ENCODE results near the gene UBE2L6.

Gene UBE2L6

DNA sequence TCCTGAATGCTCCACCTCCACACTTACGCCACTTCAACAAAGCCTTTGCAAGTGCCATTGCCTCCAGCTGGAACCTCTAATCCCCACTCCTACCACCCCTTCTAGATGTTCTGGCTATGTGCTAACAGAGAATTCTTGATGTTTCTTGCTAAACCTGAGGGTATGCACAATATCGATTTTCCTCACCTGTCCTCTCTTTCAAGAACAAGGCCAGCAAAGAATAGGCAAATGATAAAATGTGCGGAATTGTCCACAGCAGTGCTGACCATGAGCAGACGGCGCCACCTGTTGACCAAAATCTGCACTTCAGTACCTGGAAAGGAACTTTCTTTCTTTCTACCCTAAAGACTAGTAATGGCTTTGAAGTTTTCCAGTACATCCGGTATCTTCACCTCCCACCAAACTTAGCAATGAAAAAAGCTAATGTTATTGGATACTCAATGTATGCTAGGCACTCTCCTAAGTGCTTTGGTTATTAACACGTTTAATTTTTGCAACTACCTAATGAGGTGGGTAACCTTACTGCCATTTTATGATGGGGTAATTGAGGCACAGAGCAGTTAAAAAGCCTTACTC is 40.3 kb downstream of the UBE2L6 start:
- DNase-seq: peak; percentile 27 to 68 (median 52)

DNA sequence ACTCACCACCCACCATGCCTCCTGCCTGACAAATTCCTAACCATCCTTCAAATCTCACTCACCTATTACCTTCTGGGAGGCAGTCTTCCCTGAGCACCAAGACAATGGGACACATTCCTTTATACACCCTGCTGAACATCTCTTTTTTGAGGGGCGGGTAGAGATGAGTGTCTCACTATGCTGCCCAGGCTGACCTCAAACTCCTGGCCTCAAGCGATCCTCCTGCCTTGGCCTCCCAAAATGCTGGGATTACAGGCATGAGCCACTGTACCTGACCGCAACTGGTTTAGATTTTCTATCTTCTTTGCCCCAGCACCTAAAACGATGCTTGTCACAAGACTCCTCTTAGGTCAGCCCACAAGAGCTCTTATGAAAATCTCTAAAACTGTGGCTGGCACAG is 44.1 kb downstream of the UBE2L6 start:
- DNase-seq: no peak

DNA sequence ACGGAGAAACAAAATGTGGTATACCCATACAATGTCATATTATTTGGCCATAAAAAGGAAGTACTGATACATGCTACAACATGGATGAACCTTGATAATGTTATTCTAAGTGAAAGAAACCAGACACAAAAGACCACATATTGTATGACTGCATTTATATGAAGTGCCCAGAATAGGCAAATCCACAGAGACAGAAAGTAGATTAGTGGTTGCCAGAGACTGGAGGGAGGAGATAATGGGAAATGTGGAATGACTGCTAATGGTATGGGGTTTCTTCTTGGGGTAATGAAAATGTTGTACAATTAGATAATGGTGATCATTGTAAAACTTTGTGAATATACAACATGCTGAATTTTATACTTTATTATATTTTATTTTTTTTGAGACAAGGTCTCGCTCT is 46.4 kb downstream of the UBE2L6 start:
- DNase-seq: no peak

DNA sequence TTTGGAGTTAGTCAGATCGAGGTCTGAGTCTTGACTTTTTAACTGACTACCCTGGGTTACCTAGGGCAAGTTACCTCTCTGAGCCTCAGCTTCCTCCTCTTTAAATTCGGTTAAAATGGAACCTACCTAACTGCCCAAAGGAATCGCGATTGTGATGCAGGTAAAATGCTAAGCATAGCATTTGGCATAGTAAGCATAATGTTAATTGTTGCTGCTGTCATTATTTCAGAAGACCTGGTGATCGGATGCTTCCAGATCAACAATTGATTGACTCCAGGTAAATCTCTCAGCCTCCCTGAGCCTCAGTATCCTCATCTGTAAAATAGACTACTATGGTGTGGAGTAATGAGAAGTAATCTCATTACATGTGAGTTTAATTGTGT is 51.4 kb downstream of the UBE2L6 start:
- no peak for DNase-seq

DNA sequence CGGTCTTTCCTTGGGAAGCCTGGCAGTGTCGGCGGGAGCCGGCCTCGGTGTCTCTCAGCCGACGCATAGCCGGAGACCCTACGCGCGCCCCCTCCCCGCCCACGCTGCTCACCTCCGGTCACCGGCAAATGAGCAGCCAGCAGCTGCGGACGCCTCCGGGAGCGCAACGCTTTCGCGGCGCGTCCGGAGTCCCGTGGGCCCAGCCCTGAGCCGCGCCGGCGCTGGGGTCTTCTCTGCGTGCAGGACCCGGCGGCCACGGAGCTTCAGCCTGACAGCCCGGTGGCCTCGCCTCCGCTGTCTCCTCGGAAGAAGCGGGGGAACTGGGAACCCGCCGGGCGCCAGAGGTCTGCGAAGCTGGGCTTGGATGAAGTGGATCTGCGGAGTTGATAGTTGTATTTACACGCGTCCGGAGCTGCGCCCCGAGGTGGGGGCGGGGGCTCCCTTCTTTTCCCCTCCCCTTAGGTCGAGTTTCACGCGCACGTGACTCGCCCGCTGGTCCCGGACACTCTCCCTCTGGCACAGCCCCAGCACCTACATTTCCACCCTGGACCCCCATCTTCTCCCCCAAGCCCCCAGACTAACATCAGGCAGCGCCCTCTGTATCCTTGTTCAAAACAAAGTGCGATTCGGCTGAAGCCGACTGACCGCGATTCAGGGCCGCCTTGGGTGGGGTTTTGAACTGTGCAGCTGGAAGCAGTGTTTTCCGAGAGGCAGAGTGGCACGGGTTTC is 52.0 kb downstream of the UBE2L6 start, which contains the start of gene SLC43A1:
Gene SLC43A1 (minus strand): TSS at position 371 of the 729 bp plus-strand sequence. CDS start 1,591 bp downstream, outside the sequence.
- no peak for DNase-seq

DNA sequence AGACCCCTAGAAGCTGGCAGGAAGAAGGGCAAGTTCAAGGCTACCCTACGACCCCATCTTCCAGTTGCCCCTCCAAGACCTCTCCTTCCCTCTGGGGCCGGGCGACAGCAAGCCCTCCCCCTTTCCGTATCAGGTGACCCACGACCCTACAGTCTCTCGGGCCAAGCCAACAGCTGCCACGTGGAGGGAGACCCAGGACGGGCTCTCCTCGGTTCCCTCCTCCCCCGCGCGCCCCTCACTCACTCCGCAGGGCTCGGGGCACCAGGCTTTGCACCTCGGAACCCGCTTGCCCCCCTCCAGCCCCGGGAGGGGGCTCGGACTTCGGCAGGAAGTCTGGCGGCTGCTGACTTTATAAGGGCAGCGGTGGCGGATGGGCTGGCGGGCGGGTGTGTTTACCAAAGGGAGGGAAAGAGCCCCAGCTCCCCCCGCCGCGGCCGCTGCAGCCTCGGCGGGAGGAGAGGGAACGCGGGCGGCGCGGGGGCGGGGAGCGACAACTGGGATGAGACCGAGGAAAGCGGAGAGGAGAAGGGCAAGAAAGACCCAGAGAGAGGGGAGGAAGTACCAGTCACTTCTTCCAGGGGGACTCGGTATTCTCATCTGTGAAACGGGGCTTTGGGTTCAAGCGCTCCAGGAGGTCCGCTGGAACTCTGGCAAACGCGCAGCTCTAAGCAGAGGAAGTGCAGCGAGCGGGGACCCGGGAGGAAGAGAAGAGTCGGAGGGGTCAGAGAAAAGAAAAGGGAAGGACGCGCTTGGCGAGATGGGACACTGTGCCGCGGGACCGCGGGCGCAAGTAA is 52.7 kb downstream of the UBE2L6 start:
- peak in 3 of 4 experiments; percentile 5 to 39 (median 22) for DNase-seq

DNA sequence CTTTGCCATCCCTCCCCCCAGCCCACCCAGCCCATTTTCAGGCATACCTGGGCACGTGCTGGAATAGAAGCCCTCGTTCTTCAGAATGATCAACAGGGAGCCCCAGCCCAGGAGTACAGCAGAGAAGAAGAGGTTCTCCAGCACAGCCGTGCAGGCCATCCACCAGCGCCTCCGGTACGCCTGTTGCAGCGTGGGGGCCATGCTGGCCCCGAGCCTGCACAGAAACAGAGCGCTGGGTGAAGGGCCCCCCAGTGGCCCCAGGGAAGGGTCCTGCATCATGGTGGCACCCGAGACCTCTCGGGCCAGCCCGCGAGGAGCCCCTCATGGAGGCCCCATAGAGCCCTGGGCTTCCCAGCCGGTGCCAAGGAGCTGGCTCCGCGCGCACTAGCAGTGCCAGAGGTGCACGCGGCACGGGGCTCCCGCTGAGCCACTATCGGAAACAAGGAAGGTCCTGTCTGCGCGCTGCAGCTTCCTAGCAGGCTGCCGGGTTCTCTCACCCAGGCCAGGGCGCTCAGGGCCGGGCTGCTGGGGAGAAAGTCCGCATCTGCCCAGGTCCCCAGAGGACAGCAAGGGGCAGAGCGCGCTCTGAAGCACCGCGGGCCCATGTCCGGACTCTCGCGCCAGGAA is 53.4 kb downstream of the UBE2L6 start:
- DNase-seq: peak in 2 of 4 experiments; percentile 10 to 11

DNA sequence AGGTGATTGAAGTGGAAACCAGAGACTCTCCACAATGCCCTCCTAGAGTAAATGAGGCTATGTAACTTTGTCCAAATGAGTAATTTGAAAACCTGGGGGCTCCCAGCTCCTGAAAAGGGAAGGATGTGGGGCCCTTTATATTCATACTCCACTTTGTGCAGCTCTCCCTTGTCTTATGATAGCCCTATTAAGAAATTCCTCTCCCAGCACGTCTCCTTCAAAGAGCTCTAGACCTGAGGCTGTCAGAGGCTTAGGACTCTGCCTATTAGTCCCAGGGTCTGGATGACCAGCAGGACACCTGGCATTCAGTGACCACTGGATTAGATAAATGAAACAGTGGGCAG is 54.0 kb downstream of the UBE2L6 start:
- no peak for DNase-seq

DNA sequence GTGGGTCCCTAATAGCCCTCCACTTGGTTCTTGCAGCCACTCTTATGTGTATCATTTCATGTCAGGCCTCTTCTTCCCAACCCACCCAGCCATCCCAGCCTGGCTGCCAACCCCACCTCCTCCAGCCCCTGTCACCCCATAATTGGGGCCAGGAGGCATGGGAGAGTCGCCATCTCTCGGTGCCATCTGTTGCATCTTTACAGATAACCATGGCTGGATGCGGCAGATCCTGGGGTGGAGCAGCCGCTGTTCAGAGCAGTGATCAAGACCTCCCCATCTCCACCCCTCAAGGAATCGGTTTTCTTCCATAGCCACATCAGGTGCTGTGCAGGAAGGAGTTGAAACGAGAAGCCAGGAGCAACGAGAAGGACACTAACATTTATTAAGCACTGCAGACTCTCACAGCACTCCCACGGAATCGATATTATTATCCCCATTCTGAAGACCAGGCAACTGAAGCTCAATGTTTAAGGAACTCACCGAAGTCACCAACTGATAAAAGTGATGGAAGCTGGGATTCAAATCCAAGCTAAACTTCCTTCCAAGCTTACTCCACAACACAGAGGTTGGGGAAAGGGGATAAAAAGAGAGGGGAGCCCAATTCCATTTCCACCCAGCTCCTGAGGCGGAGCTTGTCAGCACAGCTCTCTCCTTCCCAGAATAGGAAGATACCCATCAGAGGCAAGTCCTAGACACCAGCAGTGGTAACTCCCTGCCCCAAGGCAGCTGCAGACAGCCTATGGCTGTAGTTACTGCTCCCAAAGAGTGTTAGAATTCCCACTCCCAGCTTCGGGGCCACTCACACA is 54.6 kb downstream of the UBE2L6 start:
- DNase-seq: no peak

DNA sequence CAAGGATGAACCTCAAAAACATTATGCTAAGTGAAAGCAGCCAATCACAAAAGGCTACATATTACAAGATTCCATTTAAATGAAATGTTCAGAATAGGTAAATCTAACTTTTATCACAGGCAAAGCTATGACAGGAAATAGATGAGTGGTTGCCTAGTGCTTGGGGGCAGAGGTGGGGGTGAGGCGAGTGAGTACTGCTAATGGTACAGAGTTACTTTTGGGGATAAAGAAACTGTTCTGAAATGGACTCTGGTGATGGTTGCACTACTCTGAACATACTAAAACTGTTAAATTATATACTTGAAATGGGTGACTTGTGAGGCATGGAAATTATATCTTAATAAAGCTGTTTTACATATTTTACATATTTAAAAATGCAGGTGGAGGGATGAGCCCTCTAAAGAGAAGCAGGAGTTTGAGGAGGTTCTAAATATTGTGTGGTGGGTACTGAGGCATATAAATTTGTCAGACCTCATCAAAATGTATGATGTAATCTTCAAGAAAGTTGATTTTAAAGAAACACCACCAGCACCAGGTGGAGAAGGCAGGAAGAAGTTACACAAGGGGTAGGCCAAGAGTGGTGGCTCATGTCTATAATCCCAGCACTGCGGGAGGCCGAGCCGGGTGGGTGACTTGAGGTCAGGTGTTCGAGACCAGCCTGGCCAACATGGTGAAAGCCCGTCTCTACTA is 55.6 kb downstream of the UBE2L6 start:
- DNase-seq: no peak

DNA sequence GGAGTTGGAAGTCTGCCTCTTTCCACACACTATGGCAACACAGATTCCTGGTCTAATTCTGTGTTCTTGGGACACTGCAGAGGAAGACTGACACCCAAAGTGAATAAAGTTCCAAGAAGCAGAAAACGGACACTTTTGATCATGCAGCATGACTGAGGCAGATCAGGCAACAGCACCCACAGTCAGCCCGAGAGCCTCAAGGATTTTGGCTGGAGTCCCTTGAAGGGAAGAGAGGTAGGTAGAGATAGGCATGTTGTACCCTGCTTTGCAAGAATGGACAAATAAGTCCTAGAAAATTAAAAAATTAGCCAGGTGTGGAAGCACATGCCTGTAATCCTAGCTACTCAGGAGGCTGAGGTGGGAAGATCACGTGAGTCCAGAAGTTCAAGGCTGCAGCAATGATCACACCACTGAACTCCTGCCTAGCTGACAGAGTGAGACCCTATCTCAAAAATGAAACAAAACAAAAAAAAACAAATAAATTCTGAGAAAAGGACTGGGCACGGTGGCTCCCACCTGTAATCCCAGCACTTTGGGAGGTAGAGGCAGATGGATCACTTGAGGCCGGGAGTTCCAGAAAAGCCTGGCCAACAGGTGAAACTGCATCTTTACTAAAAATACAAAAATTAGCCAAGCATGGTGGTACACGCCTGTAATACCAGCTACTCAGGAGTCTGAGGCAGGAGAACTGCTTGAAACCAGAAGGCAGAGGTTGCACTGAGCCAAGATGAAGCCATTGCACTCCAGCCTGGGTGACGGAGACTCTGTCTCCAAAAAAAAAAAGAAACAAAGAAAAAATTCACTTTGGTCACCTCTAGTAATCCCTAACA is 58.9 kb downstream of the UBE2L6 start:
- DNase-seq: no peak

DNA sequence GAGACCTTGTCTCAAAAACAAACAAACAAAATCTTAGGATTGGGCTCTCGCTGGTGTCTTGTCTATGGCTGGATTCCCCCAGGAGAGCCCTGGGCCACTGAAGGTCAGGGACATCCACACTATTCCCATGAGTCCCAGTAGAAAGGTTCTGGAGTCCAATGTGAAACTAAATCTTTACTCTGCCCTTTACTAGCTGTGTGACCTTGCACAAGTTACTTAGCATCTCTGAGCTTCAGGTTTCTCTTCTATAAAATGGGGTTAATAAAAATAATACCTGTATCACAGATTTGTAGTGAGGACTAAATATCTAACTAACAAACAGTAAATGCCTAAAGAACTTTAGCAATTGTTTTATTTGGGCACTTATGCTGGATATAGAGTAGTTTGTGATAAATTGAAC is 61.0 kb downstream of the UBE2L6 start:
- DNase-seq: no peak

DNA sequence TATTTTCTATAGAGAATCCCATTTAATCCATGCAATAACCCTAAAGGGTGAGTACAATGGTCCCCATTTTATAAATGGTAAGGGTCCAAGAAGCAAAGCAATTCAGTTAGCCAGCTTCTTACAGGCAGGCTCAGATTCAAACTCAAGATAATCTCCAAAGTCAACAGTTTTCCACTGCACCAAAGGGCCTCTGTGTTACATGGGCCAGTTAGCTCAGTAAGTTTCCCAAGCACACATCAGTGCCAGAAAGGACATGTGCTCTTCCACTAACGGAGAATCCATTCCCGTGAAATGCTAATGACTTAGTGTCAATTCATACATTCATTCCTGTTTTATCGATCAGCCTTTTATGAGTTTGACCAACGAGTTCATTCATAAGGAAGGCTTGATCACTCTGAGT is 63.0 kb downstream of the UBE2L6 start:
- no peak for DNase-seq

DNA sequence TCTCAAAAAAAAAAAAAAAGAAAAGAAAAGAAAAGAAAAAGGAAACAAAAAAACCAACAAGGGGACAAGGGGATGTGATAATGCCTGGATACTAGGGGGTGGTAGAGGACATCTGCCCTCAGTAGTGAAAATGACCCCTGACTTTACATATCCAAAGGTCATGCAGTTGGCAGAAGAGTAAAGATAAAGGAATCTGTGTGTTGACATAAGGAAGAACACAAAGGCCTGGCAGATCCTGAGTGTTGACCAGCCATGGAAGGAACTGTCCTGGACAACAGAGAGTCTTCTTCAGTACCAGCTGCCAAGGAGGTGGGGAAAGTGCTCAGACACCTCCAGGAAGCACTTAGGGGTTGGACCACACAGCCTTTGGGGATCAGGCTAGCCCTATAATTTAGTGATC is 64.6 kb downstream of the UBE2L6 start:
- no peak for DNase-seq

DNA sequence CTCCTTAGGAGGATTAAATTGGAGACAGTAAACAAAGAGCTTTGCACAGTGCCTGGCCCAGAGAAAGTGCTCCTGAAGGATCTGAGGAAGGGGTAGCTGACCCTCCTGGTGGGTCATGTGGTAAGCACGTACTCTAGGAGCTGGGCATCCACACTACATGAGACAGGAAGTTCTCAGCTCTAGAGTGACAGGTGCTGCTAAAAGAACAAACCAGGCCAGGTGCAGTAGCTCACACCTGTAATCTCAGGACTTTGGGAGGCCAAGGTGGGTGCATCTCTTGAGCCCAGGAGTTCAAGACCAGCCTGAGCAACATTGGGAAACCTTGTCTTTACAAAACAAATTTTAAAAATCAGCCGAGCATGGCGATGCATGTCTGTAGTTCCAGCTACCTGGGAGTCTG is 65.1 kb downstream of the UBE2L6 start:
- no peak for DNase-seq

DNA sequence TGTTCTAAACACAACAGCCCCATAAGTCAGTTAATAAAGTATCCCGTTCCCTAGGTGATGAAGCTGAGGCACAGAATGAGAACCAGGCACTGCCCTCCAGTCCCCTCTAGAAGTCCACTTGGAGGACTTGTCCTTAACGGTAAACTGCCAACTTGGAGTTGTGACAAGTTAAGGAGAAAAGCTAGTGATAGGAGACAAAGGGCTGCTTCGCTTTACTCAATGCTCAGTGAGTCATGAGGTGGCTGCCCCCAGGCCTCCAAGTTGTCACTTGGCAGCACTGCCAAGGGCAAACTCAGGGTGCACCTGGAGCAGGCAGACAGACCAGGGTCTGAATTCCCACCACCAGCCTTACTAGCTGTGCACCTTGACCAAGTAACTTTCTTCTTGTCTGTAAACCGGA is 65.5 kb downstream of the UBE2L6 start:
- DNase-seq: no peak
